Gastroesophageal sphincter (tissue), 4 donors: ENCODE data around the gene KBTBD2. TPM values are rescaled to one million over a fixed set of nuclear protein-coding genes. Genes with fewer than 3 reads are reported as not detected.
"Not testable (repeated sequence)": the region's sequence is repeated elsewhere in the genome, so short reads cannot be mapped to it uniquely, and the experiment has no call there.

Source experiments
- ATAC-seq: fragments of 150-250 bp; one replicate; pipeline ENCODE4 v1.9.1; 2016; ENCODE audit warnings: mild to moderate bottlenecking, moderate library complexity
- H3K27ac ChIP-seq, 4 donors: fragments of 200-600 bp; sonication (generic) in 3 of 4; 1 replicate in 3 of 4; 2 replicates in 1 of 4; pipeline ENCODE4 v1.5.1; 2016 to 2019
- H3K27me3 ChIP-seq: fragments of 200-600 bp; sonication (generic); one replicate; pipeline ENCODE4 v1.5.1; 2019
- H3K36me3 ChIP-seq, 2 donors: fragments of 200-600 bp; sonication (generic); one replicate each; pipeline ENCODE4 v1.5.1; 2019; ENCODE audit warnings: control low read depth in 1 of 2
- H3K4me1 ChIP-seq, 3 donors: fragments of 200-600 bp; sonication (generic); 1 replicate in 2 of 3; 2 replicates in 1 of 3; pipeline ENCODE4 v1.5.1; 2016 to 2019; ENCODE audit warnings: control low read depth in 2 of 3
- H3K4me3 ChIP-seq, 2 donors: fragments of 200-600 bp; sonication (generic); one replicate each; pipeline ENCODE4 v1.5.1; 2019; ENCODE audit warnings: mild to moderate bottlenecking in 1 of 2, moderate library complexity in 1 of 2
- H3K9me3 ChIP-seq, 3 donors: fragments of 200-600 bp; sonication (generic); one replicate each; pipeline ENCODE4 v1.5.1; 2017 to 2019; ENCODE audit warnings: control low read depth in 2 of 3
- CTCF ChIP-seq, 4 experiments: fragments of 200-600 bp in 2 of 4; fragments of 450-650 bp in 2 of 4; sonication (generic) in 1 of 4; IDR thresholded peaks; one replicate each; pipeline ENCODE4 v1.5.1; 2017 to 2019; ENCODE audit warnings: antibody characterized with exemption in 4 of 4, mild to moderate bottlenecking in 2 of 4, moderate library complexity in 2 of 4
- EP300 ChIP-seq: sonication (generic); formaldehyde crosslinking; IDR thresholded peaks from one replicate; pipeline ENCODE4 v1.6.1; 2017; ENCODE audit warnings: antibody characterized with exemption, mild to moderate bottlenecking
- POLR2A ChIP-seq, 2 donors: fragments of 450-650 bp; IDR thresholded peaks; one replicate each; pipeline ENCODE4 v1.6.1; 2017; ENCODE audit warnings: antibody characterized with exemption in 2 of 2, mild to moderate bottlenecking in 2 of 2, moderate library complexity in 1 of 2
- POLR2AphosphoS5 ChIP-seq: sonication (generic); formaldehyde crosslinking; IDR thresholded peaks from one replicate; pipeline ENCODE4 v1.6.1; 2017; ENCODE audit warnings: antibody characterized with exemption
- WGBS, 2 donors: methylation state at CpG; one replicate each; pipeline ENCODE4 v1.1.5; 2018; ENCODE audit warnings: low coverage in 1 of 2; 5-methylcytosine and 5-hydroxymethylcytosine counted together
- total RNA-seq, 4 donors: library from RNA; depleted of rRNA; stranded (reverse); fragments of >200 nt; gene quantifications; one replicate each; pipeline ENCODE4 v1.1.0, GENCODE V29; 2016

Gene KBTBD2
- total RNA-seq, 4 donors from 2014 or later: 31.2 to 64.6 (median 37.4) TPM

- Histone ChIP-seq H3K36me3 (no peaks in the 10 kb centered on the region), H3K27me3 (no peaks in the 10 kb centered on the region), H3K4me1 (peaks cover 9 to 89% (median 12%) of the 10 kb centered on the region in 3 donors), H3K9me3 (no peaks in the 10 kb centered on the region), H3K4me3 (no peak overlapping the region), H3K27ac (no peak overlapping the region)
- ATAC-seq: no peak
- TF ChIP-seq EP300: no peak
- WGBS, 2 donors: 52 to 65% methylated on average over 2 of the region's 2 CpGs
These were observed 10.2 kb downstream of the KBTBD2 start for GRCh38 chr7:32881074-32881982.

- no peak for ATAC-seq
These were observed 12.1 kb downstream of the KBTBD2 start for GRCh38 chr7:32879460-32879859.

GRCh38 chr7:32878023-32878422, 13.5 kb downstream of the KBTBD2 start:
- not testable (repeated sequence) for ATAC-seq
- H3K4me1 ChIP-seq: peaks cover 9 to 67% (median 12%) of the 10 kb centered on the region in 3 donors

More at GRCh38 chr7:32879460-32879859, 12.1 kb downstream of the KBTBD2 start:
- WGBS, 2 donors: 20 to 67% methylated on average over 2 of the region's 2 CpGs
- Histone ChIP-seq H3K9me3 (no peaks in the 10 kb centered on the region), H3K27ac (no peak overlapping the region), H3K4me1 (peaks cover 9 to 76% (median 12%) of the 10 kb centered on the region in 3 donors), H3K27me3 (no peaks in the 10 kb centered on the region), H3K4me3 (no peak overlapping the region), H3K36me3 (peaks cover 0 to 8% of the 10 kb centered on the region in 2 donors)
- TF ChIP-seq EP300: no peak
- TF ChIP-seq POLR2A (IDR thresholded peaks at IDR 0.05): no peak
- TF ChIP-seq POLR2AphosphoS5: no peak
- TF ChIP-seq CTCF (IDR thresholded peaks at IDR 0.05): no peak

GRCh38 chr7:32872421-32872820, 19.1 kb downstream of the KBTBD2 start:
- Histone ChIP-seq H3K9me3 (no peaks in the 10 kb centered on the region), H3K36me3 (peaks cover 0 to 69% of the 10 kb centered on the region in 2 donors), H3K27me3 (no peaks in the 10 kb centered on the region), H3K4me3 (no peak overlapping the region), H3K4me1 (peaks cover 0 to 34% (median 0%) of the 10 kb centered on the region in 3 donors), H3K27ac (no peak overlapping the region)
- 90 to 96% methylated on average over 2 of the region's 2 CpGs for WGBS, 2 donors
- no peak for TF ChIP-seq EP300
- TF ChIP-seq CTCF (IDR thresholded peaks at IDR 0.05): no peak
- no peak for TF ChIP-seq POLR2AphosphoS5
- no peak for TF ChIP-seq POLR2A (IDR thresholded peaks at IDR 0.05)
- ATAC-seq: no peak

More at GRCh38 chr7:32878023-32878422, 13.5 kb downstream of the KBTBD2 start:
- H3K27me3 ChIP-seq, H3K4me3 ChIP-seq, H3K9me3 ChIP-seq, H3K27ac ChIP-seq: not testable (repeated sequence)
- WGBS, 2 donors: 93 to 97% methylated on average over 4 to 6 of the region's 8 CpGs
- peaks cover 0 to 22% of the 10 kb centered on the region in 2 donors for H3K36me3 ChIP-seq

GRCh38 chr7:32871624-32872371, 19.8 kb downstream of the KBTBD2 start:
- TF ChIP-seq POLR2A (IDR thresholded peaks at IDR 0.05): no peak
- TF ChIP-seq POLR2AphosphoS5: no peak
- TF ChIP-seq EP300: no peak
- no peak for TF ChIP-seq CTCF (IDR thresholded peaks at IDR 0.05)
- H3K36me3 ChIP-seq: peaks cover 0 to 73% of the 10 kb centered on the region in 2 donors
- no peaks in the 10 kb centered on the region for H3K9me3 ChIP-seq
- no peaks in the 10 kb centered on the region for H3K27me3 ChIP-seq
- ATAC-seq: no peak
- 76 to 79% methylated on average over 4 of the region's 4 CpGs for WGBS, 2 donors
- H3K4me3 ChIP-seq: no peak overlapping the region
- H3K27ac ChIP-seq: no peak overlapping the region
- H3K4me1 ChIP-seq: peaks cover 0 to 28% (median 0%) of the 10 kb centered on the region in 3 donors
